Endodermal cell (in vitro differentiated cells): ENCODE data around the gene CCDC68. TPM values are rescaled to one million over a fixed set of nuclear protein-coding genes. Genes with fewer than 3 reads are reported as not detected.
"Not testable (repeated sequence)": the region's sequence is repeated elsewhere in the genome, so short reads cannot be mapped to it uniquely, and the experiment has no call there.

Source experiments
- DNase-seq: peaks from one replicate; pipeline ENCODE4 v3.0.0-alpha.2; 2017
- H3K27ac ChIP-seq: 2 replicates; pipeline ENCODE4 v1.5.1; 2013; ENCODE audit warnings: mild to moderate bottlenecking, low read depth, low read length, moderate library complexity
- H3K27me3 ChIP-seq: 2 replicates; pipeline ENCODE4 v1.6.1; 2013; ENCODE audit warnings: mild to moderate bottlenecking, low read length, moderate library complexity; ENCODE audit not compliant: insufficient read depth, control insufficient read depth, poor library complexity, severe bottlenecking
- H3K36me3 ChIP-seq: 2 replicates; pipeline ENCODE4 v1.7.0; 2013; ENCODE audit warnings: mild to moderate bottlenecking, low read length, moderate library complexity; ENCODE audit not compliant: control insufficient read depth, insufficient read depth
- H3K4me1 ChIP-seq: one replicate; pipeline ENCODE4 v1.7.0; 2013; ENCODE audit warnings: low read length; ENCODE audit not compliant: control insufficient read depth, insufficient read depth
- H3K4me3 ChIP-seq: 2 replicates; pipeline ENCODE4 v1.5.1; 2013; ENCODE audit warnings: mild to moderate bottlenecking, low read length, moderate library complexity
- H3K9ac ChIP-seq: 2 replicates; pipeline ENCODE4 v1.6.1; 2013; ENCODE audit warnings: mild to moderate bottlenecking, low read length, moderate library complexity; ENCODE audit not compliant: poor library complexity, severe bottlenecking; ENCODE audit errors: extremely low read depth
- H3K9me3 ChIP-seq: 2 replicates; pipeline ENCODE4 v1.6.1; 2013; ENCODE audit warnings: mild to moderate bottlenecking, low read length, moderate library complexity; ENCODE audit not compliant: control insufficient read depth
- H3K27ac Mint-ChIP-seq: 2 replicates; pipeline ENCODE4 v1.8.0; 2020; ENCODE audit warnings: mixed read lengths
- H3K27me3 Mint-ChIP-seq: 2 replicates; pipeline ENCODE4 v1.8.0; 2021; ENCODE audit warnings: mild to moderate bottlenecking, mixed read lengths; ENCODE audit not compliant: insufficient read depth
- H3K36me3 Mint-ChIP-seq: 2 replicates; pipeline ENCODE4 v1.8.0; 2020; ENCODE audit warnings: low read depth, mixed read lengths
- H3K4me1 Mint-ChIP-seq: 2 replicates; pipeline ENCODE4 v1.8.0; 2020; ENCODE audit warnings: mixed read lengths
- H3K4me3 Mint-ChIP-seq: 2 replicates; pipeline ENCODE4 v1.8.0; 2020; ENCODE audit warnings: mild to moderate bottlenecking, moderate library complexity, mixed read lengths
- H3K9me3 Mint-ChIP-seq: 2 replicates; pipeline ENCODE4 v1.8.0; 2020; ENCODE audit warnings: mild to moderate bottlenecking, mixed read lengths
- WGBS, 2 experiments: methylation state at CpG; one replicate each; pipeline versions ENCODE4 v1.1.5 to v1.1.7; 2013; ENCODE audit warnings: missing lambda C conversion rate in 2 of 2, mixed read lengths in 1 of 2; ENCODE audit not compliant: insufficient coverage in 1 of 2, insufficient read length in 1 of 2; 5-methylcytosine and 5-hydroxymethylcytosine counted together
- total RNA-seq, 2 donors: library from RNA; stranded (reverse); fragmentation: NEBNext Ultra II Directional in 1 of 2; extraction: Animal tissue kit (Norgen Biotek cat#: 25700) in 1 of 2; gene quantifications; 2 replicates in 1 of 2; 3 replicates in 1 of 2; pipeline ENCODE4 v1.2.1, GENCODE V29; 2021
- TF ChIP-seq, protein P1 (sequence below): fragments of 200-600 bp; sonication (generic); conservative IDR thresholded peaks from 2 replicates; pipeline ENCODE4 v1.5.0; 2021; ENCODE audit warnings: antibody characterized with exemption, mild to moderate bottlenecking

Gene CCDC68
- total RNA-seq, 2 donors from 2014 or later: 0.53 to 0.80 TPM

DNA sequence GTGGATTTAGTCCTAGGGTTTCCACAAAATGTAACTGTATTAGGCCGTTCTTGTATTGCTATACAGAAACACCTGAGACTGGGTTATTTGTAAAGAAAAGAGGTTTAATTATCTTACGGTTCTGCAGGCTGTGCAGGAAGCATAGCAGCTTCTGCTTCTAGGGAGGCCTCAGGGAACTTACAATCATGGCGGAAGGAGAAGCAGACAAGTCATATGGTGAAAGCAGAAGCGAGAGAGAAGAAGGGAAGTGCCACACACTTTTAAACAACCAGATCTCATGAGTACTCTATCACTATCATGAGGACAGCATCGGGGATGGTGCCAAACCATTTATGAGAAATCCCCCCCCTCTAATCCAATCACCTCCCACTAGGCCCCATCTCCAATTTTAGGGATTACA lies 9.5 kb upstream of the CCDC68 start:
- no peak for DNase-seq
- Histone ChIP-seq H3K36me3 (no peaks in the 10 kb centered on the region), H3K27me3 (no peaks in the 10 kb centered on the region), H3K9ac (no peak overlapping the region), H3K4me3 (no peak overlapping the region), H3K27ac (no peak overlapping the region), H3K9me3 (peaks cover 4% of the 10 kb centered on the region), H3K4me1 (no peaks in the 10 kb centered on the region)
- H3K27me3 Mint-ChIP-seq: no peaks in the 10 kb centered on the region
- no peaks in the 10 kb centered on the region for H3K4me1 Mint-ChIP-seq
- H3K9me3 Mint-ChIP-seq: no peaks in the 10 kb centered on the region
- no peak overlapping the region for H3K27ac Mint-ChIP-seq
- 99 to 100% methylated on average over 3 to 5 of the region's 5 CpGs for WGBS, 2 experiments
- no peaks in the 10 kb centered on the region for H3K36me3 Mint-ChIP-seq
- TF ChIP-seq, protein P1, sequence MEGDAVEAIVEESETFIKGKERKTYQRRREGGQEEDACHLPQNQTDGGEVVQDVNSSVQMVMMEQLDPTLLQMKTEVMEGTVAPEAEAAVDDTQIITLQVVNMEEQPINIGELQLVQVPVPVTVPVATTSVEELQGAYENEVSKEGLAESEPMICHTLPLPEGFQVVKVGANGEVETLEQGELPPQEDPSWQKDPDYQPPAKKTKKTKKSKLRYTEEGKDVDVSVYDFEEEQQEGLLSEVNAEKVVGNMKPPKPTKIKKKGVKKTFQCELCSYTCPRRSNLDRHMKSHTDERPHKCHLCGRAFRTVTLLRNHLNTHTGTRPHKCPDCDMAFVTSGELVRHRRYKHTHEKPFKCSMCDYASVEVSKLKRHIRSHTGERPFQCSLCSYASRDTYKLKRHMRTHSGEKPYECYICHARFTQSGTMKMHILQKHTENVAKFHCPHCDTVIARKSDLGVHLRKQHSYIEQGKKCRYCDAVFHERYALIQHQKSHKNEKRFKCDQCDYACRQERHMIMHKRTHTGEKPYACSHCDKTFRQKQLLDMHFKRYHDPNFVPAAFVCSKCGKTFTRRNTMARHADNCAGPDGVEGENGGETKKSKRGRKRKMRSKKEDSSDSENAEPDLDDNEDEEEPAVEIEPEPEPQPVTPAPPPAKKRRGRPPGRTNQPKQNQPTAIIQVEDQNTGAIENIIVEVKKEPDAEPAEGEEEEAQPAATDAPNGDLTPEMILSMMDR: no peak
- H3K4me3 Mint-ChIP-seq: no peak overlapping the region

DNA sequence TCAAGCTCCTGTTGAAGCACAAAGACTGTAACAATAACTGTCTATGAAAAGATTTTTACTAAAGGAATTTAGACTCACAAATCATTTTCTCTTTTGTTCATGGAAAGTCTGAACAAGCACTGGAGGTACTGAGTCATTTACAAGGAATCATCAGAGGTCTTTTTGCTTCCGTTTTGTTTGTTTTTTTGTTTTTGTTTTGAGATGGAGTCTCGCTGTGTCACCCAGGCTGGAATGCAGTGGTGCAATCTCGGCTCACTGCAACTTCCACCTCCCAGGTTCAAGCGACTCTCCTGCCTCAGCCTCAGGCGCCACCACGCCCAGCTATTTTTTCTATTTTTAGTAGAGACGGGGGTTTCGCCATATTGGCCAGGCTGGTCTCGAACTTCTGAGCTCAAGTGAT lies 9.0 kb upstream of the CCDC68 start:
- not testable (repeated sequence) for H3K9me3 Mint-ChIP-seq, DNase-seq, H3K36me3 Mint-ChIP-seq, H3K27ac Mint-ChIP-seq, H3K36me3 ChIP-seq, H3K4me1 ChIP-seq, H3K9me3 ChIP-seq, H3K4me3 Mint-ChIP-seq, H3K27ac ChIP-seq, H3K4me3 ChIP-seq, H3K27me3 Mint-ChIP-seq, H3K9ac ChIP-seq, H3K27me3 ChIP-seq, H3K4me1 Mint-ChIP-seq
- WGBS, 2 experiments: 90 to 91% methylated on average over 9 of the region's 9 CpGs

DNA sequence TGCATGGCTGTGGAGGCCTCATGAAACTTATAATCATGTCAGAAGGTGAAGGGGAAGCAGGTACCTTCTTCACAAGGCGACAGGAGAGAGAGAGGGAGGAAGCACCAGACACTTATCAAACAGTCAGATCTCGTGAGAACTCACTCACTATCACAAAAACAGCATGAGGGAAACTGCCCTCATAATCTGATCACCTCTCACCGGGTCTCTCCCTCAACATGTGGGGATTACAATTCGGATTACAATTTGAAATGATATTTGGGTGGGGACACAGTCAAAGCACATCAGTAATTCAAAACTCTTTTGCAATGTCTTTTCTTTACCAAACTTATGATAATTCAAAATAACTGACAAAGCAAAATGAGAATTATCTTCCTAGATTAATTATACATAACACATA lies 8.5 kb upstream of the CCDC68 start:
- H3K27me3 Mint-ChIP-seq: no peaks in the 10 kb centered on the region
- H3K9ac ChIP-seq: no peak overlapping the region
- H3K9me3 Mint-ChIP-seq: no peaks in the 10 kb centered on the region
- no peaks in the 10 kb centered on the region for H3K4me1 ChIP-seq
- no peaks in the 10 kb centered on the region for H3K36me3 ChIP-seq
- H3K9me3 ChIP-seq: peaks cover 4% of the 10 kb centered on the region
- H3K4me3 ChIP-seq: no peak overlapping the region
- H3K4me1 Mint-ChIP-seq: no peaks in the 10 kb centered on the region
- no peaks in the 10 kb centered on the region for H3K36me3 Mint-ChIP-seq
- no peaks in the 10 kb centered on the region for H3K27me3 ChIP-seq
- no peak for DNase-seq
- TF ChIP-seq, protein P1: no peak
- no peak overlapping the region for H3K27ac ChIP-seq
- H3K4me3 Mint-ChIP-seq: no peak overlapping the region
- WGBS, 2 experiments: 100% methylated on average over 1 to 3 of the region's 4 CpGs
- H3K27ac Mint-ChIP-seq: no peak overlapping the region

DNA sequence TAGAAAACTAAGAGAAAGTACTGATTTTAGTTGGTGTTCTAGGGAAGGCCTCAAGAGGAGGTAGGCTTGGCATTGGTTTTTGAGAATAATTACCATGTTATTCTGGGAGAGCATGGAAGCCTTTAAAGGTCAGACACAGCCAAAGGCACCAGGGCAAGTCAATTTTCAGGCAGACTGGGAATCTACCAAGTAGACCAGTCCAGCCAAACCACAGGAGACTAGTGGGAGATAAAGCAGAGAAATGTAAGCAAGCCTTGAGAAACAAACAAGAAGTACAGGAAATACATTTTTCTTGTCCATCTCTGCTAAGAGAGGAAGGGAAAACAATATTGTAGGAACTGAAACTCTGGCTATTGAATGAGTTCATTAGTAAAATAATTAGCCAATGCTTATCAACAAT lies 5.5 kb upstream of the CCDC68 start:
- TF ChIP-seq, protein P1: no peak
- no peaks in the 10 kb centered on the region for H3K36me3 ChIP-seq
- H3K9ac ChIP-seq: no peak overlapping the region
- H3K4me1 ChIP-seq: no peaks in the 10 kb centered on the region
- no peak for DNase-seq
- Mint-ChIP-seq H3K27ac (no peak overlapping the region), H3K4me3 (no peak overlapping the region), H3K9me3 (no peaks in the 10 kb centered on the region), H3K27me3 (no peaks in the 10 kb centered on the region), H3K4me1 (no peaks in the 10 kb centered on the region), H3K36me3 (no peaks in the 10 kb centered on the region)
- H3K4me3 ChIP-seq: no peak overlapping the region
- H3K27ac ChIP-seq: no peak overlapping the region
- H3K27me3 ChIP-seq: no peaks in the 10 kb centered on the region
- peaks cover 4% of the 10 kb centered on the region for H3K9me3 ChIP-seq
